Activated CD4-positive, alpha-beta T cell treated with anti-CD3 and anti-CD28 coated beads for 4 hours (primary cell): ENCODE results near the gene ZNF436.
"Not testable (repeated sequence)": the region's sequence is repeated elsewhere in the genome, so short reads cannot be mapped to it uniquely, and the experiment has no call there.

ENCODE experiments used
- DNase-seq, 2 donors: peaks; one replicate each; pipeline ENCODE4 v3.0.0-alpha.2; 2020

The ZNF436 gene

GRCh38 chr1:23366598-23366997 lies 3.0 kb downstream of the ZNF436 start:
- DNase-seq, result no peak

- DNase-seq, result no peak
Measured at GRCh38 chr1:23366146-23366545, 3.5 kb downstream of the ZNF436 start.

GRCh38 chr1:23362218-23362713 lies 7.4 kb downstream of the ZNF436 start:
- no peak for DNase-seq

- DNase-seq, result no peak
Measured at GRCh38 chr1:23358310-23358875, 11.2 kb downstream of the ZNF436 start.

GRCh38 chr1:23357138-23357908 lies 12.3 kb downstream of the ZNF436 start:
- no peak for DNase-seq

- no peak for DNase-seq
Measured at GRCh38 chr1:23356471-23357137, 13.0 kb downstream of the ZNF436 start.

- DNase-seq, result no peak
Measured at GRCh38 chr1:23354245-23354644, 15.4 kb downstream of the ZNF436 start.

- DNase-seq, result no peak
Measured at GRCh38 chr1:23352096-23352695, 17.4 kb downstream of the ZNF436 start.

GRCh38 chr1:23345920-23346319 lies 23.7 kb downstream of the ZNF436 start:
- no peak for DNase-seq

- no peak for DNase-seq
Measured at GRCh38 chr1:23344987-23345472, 24.6 kb downstream of the ZNF436 start.

- peak; percentile 98 to 99 for DNase-seq
Measured at GRCh38 chr1:23344111-23344986, 25.3 kb downstream of the ZNF436 start, which contains the start of gene HNRNPR. TSS of gene HNRNPR (minus strand) at chr1:23344284. CDS start at chr1:23341008, 3,276 bp downstream.

- peak; percentile 64 to 65 for DNase-seq
Measured at GRCh38 chr1:23343221-23344110, 26.2 kb downstream of the ZNF436 start.

- DNase-seq, result no peak
Measured at GRCh38 chr1:23341931-23342692, 27.5 kb downstream of the ZNF436 start.

GRCh38 chr1:23339632-23340031 lies 30.0 kb downstream of the ZNF436 start:
- no peak for DNase-seq

GRCh38 chr1:23337869-23338268 lies 31.8 kb downstream of the ZNF436 start:
- DNase-seq, result no peak

GRCh38 chr1:23331713-23332112 lies 37.9 kb downstream of the ZNF436 start:
- no peak for DNase-seq

GRCh38 chr1:23330846-23331245 lies 38.8 kb downstream of the ZNF436 start:
- no peak for DNase-seq

- DNase-seq, result no peak
Measured at GRCh38 chr1:23325393-23325792, 44.2 kb downstream of the ZNF436 start.

- DNase-seq, result no peak
Measured at GRCh38 chr1:23322770-23323169, 46.9 kb downstream of the ZNF436 start.

GRCh38 chr1:23310280-23310679 lies 59.4 kb downstream of the ZNF436 start:
- not testable (repeated sequence) for DNase-seq
